ENCODE data around the gene MRFAP1L1.

MRFAP1L1 gene

GRCh38 chr4:6752486-6752829, 42.8 kb upstream of the MRFAP1L1 start:
- no peak for DNase-seq (ENCODE audit: low read depth in 2 of 2)
- no peak overlapping the region for H3K4me3 ChIP-seq (replicated peaks in 1 of 2; ENCODE audit: low read depth in 2 of 2, low read length in 2 of 2)
- TF ChIP-seq CTCF (IDR thresholded peaks at IDR 0.05; ENCODE audit: low read depth, low read length), result no peak

DNA sequence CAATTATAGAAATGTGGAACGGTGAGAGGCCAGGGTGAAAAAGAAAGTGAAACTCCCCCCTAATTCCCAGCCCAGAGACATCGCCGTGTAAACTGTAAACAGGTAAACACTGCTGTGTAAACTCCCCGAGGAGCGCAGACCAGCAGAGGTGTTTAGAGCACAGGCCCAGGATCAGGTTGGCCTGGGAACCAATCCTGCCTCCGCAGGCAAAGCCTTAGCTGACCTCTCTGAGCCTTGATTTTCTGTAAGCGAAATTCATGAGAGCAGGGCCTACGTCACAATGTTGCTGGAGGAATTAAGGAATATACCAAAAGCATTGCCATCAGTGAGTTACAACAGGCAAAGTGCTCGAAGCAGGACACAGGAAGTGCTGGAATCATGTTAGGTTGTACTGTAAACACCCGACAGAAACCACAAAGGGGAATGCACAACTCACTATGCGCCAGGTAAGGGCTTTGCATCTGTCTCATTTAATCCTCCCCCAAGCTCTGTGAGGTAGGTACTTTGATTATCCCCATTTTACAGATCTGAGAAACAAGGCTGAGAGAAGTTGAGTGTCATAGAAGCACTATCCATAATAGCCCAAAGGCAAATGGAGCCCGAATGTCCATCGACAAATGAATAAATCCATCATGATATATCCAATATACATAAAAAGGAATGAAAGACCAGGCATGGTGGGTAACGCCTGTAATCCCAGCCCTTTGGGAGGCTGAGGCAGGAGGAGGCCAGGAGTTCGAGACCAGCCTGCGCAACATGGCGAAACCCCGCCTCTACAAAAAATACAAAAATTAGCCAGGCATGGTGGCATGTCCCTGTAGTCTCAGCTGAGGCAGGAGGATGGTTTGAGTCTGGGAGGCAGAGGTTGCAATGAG, 42.2 kb upstream of the MRFAP1L1 start:
- DNase-seq (ENCODE audit: low read depth in 2 of 2), result no peak
- no peak for TF ChIP-seq CTCF (IDR thresholded peaks at IDR 0.05; ENCODE audit: low read depth, low read length)
- H3K4me3 ChIP-seq (replicated peaks in 1 of 2; ENCODE audit: low read depth in 2 of 2, low read length in 2 of 2), result no peak overlapping the region

GRCh38 chr4:6750286-6751221, 40.9 kb upstream of the MRFAP1L1 start:
- H3K4me3 ChIP-seq (replicated peaks in 1 of 2; ENCODE audit: low read depth in 2 of 2, low read length in 2 of 2), result no peak overlapping the region
- TF ChIP-seq CTCF (IDR thresholded peaks at IDR 0.05; ENCODE audit: low read depth, low read length), result no peak
- DNase-seq (ENCODE audit: low read depth in 2 of 2), result no peak

- TF ChIP-seq CTCF (IDR thresholded peaks at IDR 0.05; ENCODE audit: low read depth, low read length), result no peak
- no peak overlapping the region for H3K4me3 ChIP-seq (replicated peaks in 1 of 2; ENCODE audit: low read depth in 2 of 2, low read length in 2 of 2)
- DNase-seq (ENCODE audit: low read depth in 2 of 2), result peak; percentile 40 to 44
These were observed 39.9 kb upstream of the MRFAP1L1 start for GRCh38 chr4:6749340-6750171.

- no peak for TF ChIP-seq CTCF (IDR thresholded peaks at IDR 0.05; ENCODE audit: low read depth, low read length)
- no peak overlapping the region for H3K4me3 ChIP-seq (replicated peaks in 1 of 2; ENCODE audit: low read depth in 2 of 2, low read length in 2 of 2)
- DNase-seq (ENCODE audit: low read depth in 2 of 2), result no peak
These were observed 38.6 kb upstream of the MRFAP1L1 start for GRCh38 chr4:6748286-6748685.

All from cardiac fibroblast (primary cell).